GM12873 (cell line): ENCODE measurements around the gene PSMC4.

Experiments used
- CTCF ChIP-seq: IDR thresholded peaks from 2 replicates; pipeline ENCODE4 v1.5.1; 2012; ENCODE audit warnings: low read depth, mild to moderate bottlenecking, moderate library complexity, low read length, control low read depth; ENCODE audit not compliant: insufficient read depth; ENCODE audit errors: missing control alignments

Gene PSMC4

GRCh38 chr19:39928357-39928725, 42.6 kb upstream of the PSMC4 start:
- no peak for TF ChIP-seq CTCF

GRCh38 chr19:39929750-39930149, 41.2 kb upstream of the PSMC4 start:
- TF ChIP-seq CTCF, result no peak

GRCh38 chr19:39934584-39935363, 36.2 kb upstream of the PSMC4 start, which contains the start of gene FCGBP:
Gene FCGBP, minus strand, starts transcription at chr19:39934634.
- no peak for TF ChIP-seq CTCF

- peak; percentile 27 for TF ChIP-seq CTCF
Measured at GRCh38 chr19:39935364-39935661, 35.7 kb upstream of the PSMC4 start.

GRCh38 chr19:39936020-39936419, 34.9 kb upstream of the PSMC4 start:
- TF ChIP-seq CTCF, result no peak

GRCh38 chr19:39936622-39937021, 34.3 kb upstream of the PSMC4 start:
- no peak for TF ChIP-seq CTCF

- TF ChIP-seq CTCF, result no peak
Measured at GRCh38 chr19:39937094-39937720, 33.8 kb upstream of the PSMC4 start.
